GM23248 (cell line): ENCODE measurements around the gene ZNF69. TPM values are rescaled to one million over a fixed set of nuclear protein-coding genes. Genes with fewer than 3 reads are reported as not detected.

Source experiments
- DNase-seq: peaks from one replicate; pipeline ENCODE4 v3.0.0-alpha.2; 2015
- H2AFZ ChIP-seq: fragments of 200-600 bp; sonication (generic); 2 replicates; pipeline ENCODE4 v1.6.1; 2016; ENCODE audit warnings: antibody characterized with exemption
- H3F3A ChIP-seq: fragments of 200-600 bp; sonication (generic); 2 replicates; pipeline ENCODE4 v1.6.1; 2016; ENCODE audit warnings: mild to moderate bottlenecking, antibody characterized with exemption, mixed run types; ENCODE audit not compliant: insufficient read depth
- H3K27ac ChIP-seq: fragments of 200-600 bp; sonication (generic); 2 replicates; pipeline ENCODE4 v1.5.1; 2016; ENCODE audit warnings: mild to moderate bottlenecking
- H3K27me3 ChIP-seq: fragments of 200-600 bp; sonication (generic); replicated peaks from 2 replicates; pipeline ENCODE4 v1.6.1; 2016; ENCODE audit warnings: mild to moderate bottlenecking; ENCODE audit not compliant: insufficient read depth
- H3K36me3 ChIP-seq: fragments of 200-600 bp; sonication (generic); 2 replicates; pipeline ENCODE4 v1.6.1; 2016; ENCODE audit warnings: low read depth, mild to moderate bottlenecking
- H3K4me1 ChIP-seq: fragments of 200-600 bp; sonication (generic); 2 replicates; pipeline ENCODE4 v1.6.1; 2016; ENCODE audit warnings: mild to moderate bottlenecking; ENCODE audit not compliant: insufficient read depth
- H3K4me2 ChIP-seq: fragments of 200-600 bp; sonication (generic); one replicate; pipeline ENCODE4 v1.6.1; 2016; ENCODE audit warnings: mild to moderate bottlenecking; ENCODE audit not compliant: unreplicated experiment
- H3K4me3 ChIP-seq: fragments of 200-600 bp; sonication (generic); 2 replicates; pipeline ENCODE4 v1.5.1; 2016; ENCODE audit warnings: mild to moderate bottlenecking
- H3K79me2 ChIP-seq: fragments of 200-600 bp; sonication (generic); 2 replicates; pipeline ENCODE4 v1.6.1; 2016; ENCODE audit warnings: mild to moderate bottlenecking; ENCODE audit not compliant: insufficient read depth
- H3K9ac ChIP-seq: fragments of 200-600 bp; sonication (generic); 2 replicates; pipeline ENCODE4 v1.6.1; 2016; ENCODE audit warnings: mild to moderate bottlenecking
- H3K9me2 ChIP-seq: fragments of 200-600 bp; sonication (generic); 2 replicates; pipeline ENCODE4 v1.6.1; 2016; ENCODE audit warnings: mixed run types, mild to moderate bottlenecking, moderate library complexity; ENCODE audit not compliant: insufficient read depth
- H3K9me3 ChIP-seq: fragments of 200-600 bp; sonication (generic); one replicate; pipeline ENCODE4 v1.6.1; 2017; ENCODE audit warnings: low read depth
- H4K20me1 ChIP-seq: fragments of 200-600 bp; sonication (generic); 2 replicates; pipeline ENCODE4 v1.6.0; 2016; ENCODE audit not compliant: insufficient read depth
- EZH2 ChIP-seq: fragments of 200-600 bp; sonication (generic); IDR thresholded peaks from 2 replicates; pipeline ENCODE4 v1.6.1; 2018; ENCODE audit warnings: antibody characterized with exemption, mild to moderate bottlenecking; ENCODE audit not compliant: insufficient read depth, poor library complexity, severe bottlenecking
- EZH2phosphoT487 ChIP-seq: fragments of 200-600 bp; sonication (generic); IDR thresholded peaks from 2 replicates; pipeline ENCODE4 v1.6.1; 2018; ENCODE audit warnings: antibody characterized with exemption, moderate library complexity, mild to moderate bottlenecking, low read depth; ENCODE audit not compliant: insufficient read depth
- WGBS, 2 experiments: methylation state at CpG; one replicate each; pipeline ENCODE4 v1.1.6; 2015 to 2017; ENCODE audit warnings: low lambda C conversion rate in 2 of 2, low coverage in 1 of 2; ENCODE audit errors: missing lambda C conversion rate in 2 of 2; 5-methylcytosine and 5-hydroxymethylcytosine counted together
- in situ Hi-C: fragments of 300-500 bp; cut with MboI; formaldehyde crosslinking; loops from 2 replicates; pipeline ENCODE4 v1.15.0; 2020
- polyA plus RNA-seq: library from polyadenylated mRNA; unstranded; fragments of >200 nt; fragmentation: Nextera tagmentation; extraction: Ambion mirVana; gene quantifications from 2 replicates; pipeline ENCODE4 v1.2.1, GENCODE V29; 2016
- total RNA-seq: library from RNA; depleted of rRNA; stranded (reverse); fragments of >200 nt; shearing (Covaris generic); gene quantifications from 2 replicates; pipeline ENCODE4 v1.2.3, GENCODE V29; 2014; rRNA removed

Gene ZNF69
- total and polyA plus RNA-seq, 2 experiments from 2014 or later: 5.3 to 6.8 TPM

- no peak for DNase-seq
- H3K27ac ChIP-seq: no peak overlapping the region
- in situ Hi-C loops: no loop called here
- no peak overlapping the region for H3K4me2 ChIP-seq
- peaks cover 16% of the 10 kb centered on the region for H3K9me3 ChIP-seq
- peaks cover 23% of the 10 kb centered on the region for H3F3A ChIP-seq
- no peaks in the 10 kb centered on the region for H3K4me1 ChIP-seq
- no peak overlapping the region for H3K9ac ChIP-seq
- no peaks in the 10 kb centered on the region for H3K27me3 ChIP-seq
- H3K9me2 ChIP-seq: no peaks in the 10 kb centered on the region
- H3K4me3 ChIP-seq: no peak overlapping the region
- no peaks in the 10 kb centered on the region for H4K20me1 ChIP-seq
- H3K36me3 ChIP-seq: peaks cover 64% of the 10 kb centered on the region
- H2AFZ ChIP-seq: no peak overlapping the region
- whole genome bisulfite sequencing, 2 experiments: 97 to 100% methylated on average over 5 of the region's 5 CpGs
- peaks cover 11% of the 10 kb centered on the region for H3K79me2 ChIP-seq
- no peak for TF ChIP-seq EZH2phosphoT487
- TF ChIP-seq EZH2: no peak
These were observed 62.7 kb downstream of the ZNF69 start for GRCh38 chr19:11950312-11950711.

Other genes with a start within 250 kb of the ZNF69 start
- gene ZNF823, start 148.8 kb upstream of the ZNF69 start, total RNA-seq: 6.8 and 7.2 TPM in 2 replicates
- gene ZNF823, start 148.8 kb upstream of the ZNF69 start, polyA plus RNA-seq: 1.9 and 3.0 TPM in 2 replicates
- 6.5 and 8.5 TPM in 2 replicates for gene ZNF441, start 120.8 kb upstream of the ZNF69 start, total RNA-seq
- gene ZNF441, start 120.8 kb upstream of the ZNF69 start, polyA plus RNA-seq: 3.5 and 3.6 TPM in 2 replicates
- gene ZNF491, start 89.3 kb upstream of the ZNF69 start, total RNA-seq: 1.6 and 3.0 TPM in 2 replicates
- 0.58 and 1.4 TPM in 2 replicates for gene ZNF491, start 89.3 kb upstream of the ZNF69 start, polyA plus RNA-seq
- 4.2 and 7.6 TPM in 2 replicates for gene ZNF440, start 73.5 kb upstream of the ZNF69 start, total RNA-seq
- gene ZNF440, start 73.5 kb upstream of the ZNF69 start, polyA plus RNA-seq: 2.3 and 2.4 TPM in 2 replicates
- gene ZNF439, start 39.1 kb upstream of the ZNF69 start, total RNA-seq: 7.8 and 12.1 TPM in 2 replicates
- 7.4 and 8.8 TPM in 2 replicates for gene ZNF439, start 39.1 kb upstream of the ZNF69 start, polyA plus RNA-seq
- 6.3 and 6.8 TPM in 2 replicates for gene ZNF700, start 37.3 kb downstream of the ZNF69 start, total RNA-seq
- gene ZNF700, start 37.3 kb downstream of the ZNF69 start, polyA plus RNA-seq: 3.2 TPM in 2 replicates
- 0.63 and 1.8 TPM in 2 replicates for gene ZNF763, start 77.3 kb downstream of the ZNF69 start, total RNA-seq
- gene ZNF763, start 77.3 kb downstream of the ZNF69 start, polyA plus RNA-seq: 1.4 and 1.6 TPM in 2 replicates
- 1.5 and 7.6 TPM in 2 replicates for gene ZNF433, start 147.9 kb downstream of the ZNF69 start, total RNA-seq
- gene ZNF433, start 147.9 kb downstream of the ZNF69 start, polyA plus RNA-seq: 4.2 and 5.0 TPM in 2 replicates
- gene ZNF878, start 165.2 kb downstream of the ZNF69 start, total RNA-seq: not detected in 2 replicates
- gene ZNF878, start 165.2 kb downstream of the ZNF69 start, polyA plus RNA-seq: 0.18 TPM in 1 of 2 replicates, not detected in the other
- gene ZNF844, start 176.9 kb downstream of the ZNF69 start, total RNA-seq: 4.0 and 4.2 TPM in 2 replicates
- gene ZNF844, start 176.9 kb downstream of the ZNF69 start, polyA plus RNA-seq: 1.7 and 2.3 TPM in 2 replicates